ENCODE results near the gene AMIGO1.
A peak's percentile ranks its signal among the peaks of the same experiment; 100 is the strongest.
"Not testable (repeated sequence)": the region's sequence is repeated elsewhere in the genome, so short reads cannot be mapped to it uniquely, and the experiment has no call there.

AMIGO1 gene

GRCh38 chr1:109484519-109484975 lies 25.0 kb downstream of the AMIGO1 start:
- no peak for DNase-seq

GRCh38 chr1:109483672-109484518 lies 25.6 kb downstream of the AMIGO1 start, which contains the start of gene ATXN7L2:
Gene ATXN7L2, plus strand, starts transcription at chr1:109483905. Its CDS starts 49 bp downstream, at chr1:109483954.
- peak; percentile 96 for DNase-seq

- peak; percentile 85 for DNase-seq
Observed at GRCh38 chr1:109482791-109483671, 26.5 kb downstream of the AMIGO1 start.

- DNase-seq = no peak
Observed at GRCh38 chr1:109482242-109482641, 27.3 kb downstream of the AMIGO1 start.

- DNase-seq = no peak
Observed at GRCh38 chr1:109481646-109482045, 27.9 kb downstream of the AMIGO1 start.

- no peak for DNase-seq
Observed at GRCh38 chr1:109479901-109480300, 29.6 kb downstream of the AMIGO1 start.

GRCh38 chr1:109479311-109479710 lies 30.2 kb downstream of the AMIGO1 start:
- no peak for DNase-seq

- no peak for DNase-seq
Observed at GRCh38 chr1:109478806-109479205, 30.7 kb downstream of the AMIGO1 start.

- no peak for DNase-seq
Observed at GRCh38 chr1:109477821-109478220, 31.7 kb downstream of the AMIGO1 start.

GRCh38 chr1:109476825-109477224 lies 32.7 kb downstream of the AMIGO1 start:
- DNase-seq = no peak

- DNase-seq = no peak
Observed at GRCh38 chr1:109475261-109475660, 34.3 kb downstream of the AMIGO1 start.

- DNase-seq = no peak
Observed at GRCh38 chr1:109474697-109475096, 34.8 kb downstream of the AMIGO1 start.

- not testable (repeated sequence) for DNase-seq
Observed at GRCh38 chr1:109473284-109474057, 36.1 kb downstream of the AMIGO1 start.

- DNase-seq = no peak
Observed at GRCh38 chr1:109472779-109473178, 36.7 kb downstream of the AMIGO1 start.

GRCh38 chr1:109470245-109470644 lies 39.3 kb downstream of the AMIGO1 start:
- DNase-seq = no peak

- no peak for DNase-seq
Observed at GRCh38 chr1:109468903-109469302, 40.6 kb downstream of the AMIGO1 start.

GRCh38 chr1:109468061-109468460 lies 41.5 kb downstream of the AMIGO1 start:
- DNase-seq = no peak

- DNase-seq = peak; percentile 36
Observed at GRCh38 chr1:109467301-109467777, 42.2 kb downstream of the AMIGO1 start.

GRCh38 chr1:109466452-109467300 lies 42.9 kb downstream of the AMIGO1 start, which contains the start of gene SYPL2:
Gene SYPL2, plus strand, starts transcription at chr1:109466546. Its CDS starts 298 bp downstream, at chr1:109466844.
- peak; percentile 79 for DNase-seq

GRCh38 chr1:109466125-109466451 lies 43.4 kb downstream of the AMIGO1 start:
- no peak for DNase-seq

- DNase-seq = no peak
Observed at GRCh38 chr1:109457819-109458218, 51.7 kb downstream of the AMIGO1 start.

Data from right kidney (tissue), 1 donor.